H9 (cell line): Measurements from ENCODE around the gene MS4A10. TPM values are rescaled to one million over a fixed set of nuclear protein-coding genes. Genes with fewer than 3 reads are reported as not detected.

Experiments used
- DNase-seq: peaks from one replicate; pipeline ENCODE4 v3.0.0-alpha.2; 2017
- H2AFZ ChIP-seq: one replicate; pipeline ENCODE4 v1.6.1; 2013; ENCODE audit warnings: mild to moderate bottlenecking, low read length, control low read depth, moderate library complexity
- H2AK5ac ChIP-seq: 2 replicates; pipeline ENCODE4 v1.6.1; 2013; ENCODE audit warnings: low read length, control low read depth, mixed read lengths; ENCODE audit not compliant: insufficient read length
- H2BK120ac ChIP-seq: one replicate; pipeline ENCODE4 v1.6.1; 2013; ENCODE audit warnings: low read depth, mild to moderate bottlenecking, low read length, control low read depth, inconsistent platforms; ENCODE audit not compliant: poor library complexity, severe bottlenecking
- H2BK12ac ChIP-seq: 2 replicates; pipeline ENCODE4 v1.6.1; 2013; ENCODE audit warnings: low read length, control low read depth, mixed read lengths, low read depth; ENCODE audit not compliant: insufficient read length
- H2BK15ac ChIP-seq: 2 replicates; pipeline ENCODE4 v1.6.1; 2013; ENCODE audit warnings: low read depth, low read length, control low read depth
- H2BK20ac ChIP-seq: one replicate; pipeline ENCODE4 v1.6.1; 2013; ENCODE audit warnings: low read depth, mild to moderate bottlenecking, low read length, control low read depth, inconsistent platforms; ENCODE audit not compliant: poor library complexity, severe bottlenecking
- H2BK5ac ChIP-seq: 2 replicates; pipeline ENCODE4 v1.6.1; 2013; ENCODE audit warnings: low read length, control low read depth, mixed read lengths; ENCODE audit not compliant: insufficient read length
- H3K14ac ChIP-seq: 2 replicates; pipeline ENCODE4 v1.6.1; 2013; ENCODE audit warnings: low read length, control low read depth; ENCODE audit not compliant: insufficient read depth
- H3K18ac ChIP-seq: 2 replicates; pipeline ENCODE4 v1.6.1; 2013; ENCODE audit warnings: low read depth, mild to moderate bottlenecking, mixed read lengths, low read length, control low read depth; ENCODE audit not compliant: insufficient read length
- H3K23ac ChIP-seq: 2 replicates; pipeline ENCODE4 v1.6.1; 2013; ENCODE audit warnings: low read length, control low read depth, mixed read lengths, low read depth; ENCODE audit not compliant: insufficient read length
- H3K23me2 ChIP-seq: 2 replicates; pipeline ENCODE4 v1.6.1; 2013; ENCODE audit warnings: low read depth, mild to moderate bottlenecking, mixed read lengths, low read length, control low read depth; ENCODE audit not compliant: insufficient read length, poor library complexity, severe bottlenecking
- H3K27ac ChIP-seq: 2 replicates; pipeline ENCODE4 v1.5.1; 2013; ENCODE audit warnings: low read length, control low read depth, mixed read lengths, low read depth; ENCODE audit not compliant: insufficient read length
- H3K27me3 ChIP-seq: 2 replicates; pipeline ENCODE4 v1.6.1; 2013; ENCODE audit warnings: low read length, control low read depth, inconsistent platforms; ENCODE audit not compliant: insufficient read depth
- H3K4ac ChIP-seq: 2 replicates; pipeline ENCODE4 v1.6.1; 2013; ENCODE audit warnings: low read depth, mild to moderate bottlenecking, control low read depth, inconsistent platforms, low read length, moderate library complexity
- H3K4me1 ChIP-seq: 2 replicates; pipeline ENCODE4 v1.6.1; 2013; ENCODE audit warnings: low read length, control low read depth, inconsistent platforms; ENCODE audit not compliant: insufficient read depth
- H3K4me2 ChIP-seq: 2 replicates; pipeline ENCODE4 v1.6.1; 2013; ENCODE audit warnings: low read length, control low read depth, mixed read lengths; ENCODE audit not compliant: insufficient read length, insufficient read depth
- H3K56ac ChIP-seq: 2 replicates; pipeline ENCODE4 v1.6.1; 2013; ENCODE audit warnings: low read depth, mild to moderate bottlenecking, mixed read lengths, low read length, control low read depth; ENCODE audit not compliant: insufficient read length
- H3K79me1 ChIP-seq: 2 replicates; pipeline ENCODE4 v1.6.1; 2013; ENCODE audit warnings: low read depth, mild to moderate bottlenecking, moderate library complexity, low read length, control low read depth, inconsistent platforms; ENCODE audit not compliant: insufficient read depth, poor library complexity, severe bottlenecking
- H3K79me2 ChIP-seq: 2 replicates; pipeline ENCODE4 v1.6.1; 2013; ENCODE audit warnings: low read length, control low read depth, inconsistent platforms; ENCODE audit not compliant: insufficient read depth
- H3K9ac ChIP-seq: 2 replicates; pipeline ENCODE4 v1.6.1; 2013; ENCODE audit warnings: low read length, control low read depth, mixed read lengths; ENCODE audit not compliant: insufficient read length; ENCODE audit errors: extremely low read depth
- H3K9me3 ChIP-seq: one replicate; pipeline ENCODE4 v1.6.1; 2013; ENCODE audit warnings: low read depth, low read length, inconsistent platforms; ENCODE audit not compliant: control insufficient read depth
- H3T11ph ChIP-seq: one replicate; pipeline ENCODE4 v1.6.1; 2013; ENCODE audit warnings: mild to moderate bottlenecking, low read length, control low read depth, inconsistent platforms
- H4K20me1 ChIP-seq: one replicate; pipeline ENCODE4 v1.6.1; 2013; ENCODE audit not compliant: control insufficient read depth, insufficient read length, insufficient read depth
- H4K5ac ChIP-seq: 2 replicates; pipeline ENCODE4 v1.6.1; 2013; ENCODE audit warnings: low read depth, mild to moderate bottlenecking, mixed read lengths, low read length, control low read depth; ENCODE audit not compliant: insufficient read length
- H4K8ac ChIP-seq: replicated peaks from 2 replicates; pipeline ENCODE4 v1.6.1; 2013; ENCODE audit warnings: low read length, control low read depth, mixed read lengths, low read depth; ENCODE audit not compliant: insufficient read length
- H4K91ac ChIP-seq: 2 replicates; pipeline ENCODE4 v1.6.1; 2013; ENCODE audit warnings: low read depth, mild to moderate bottlenecking, moderate library complexity, mixed read lengths, low read length, control low read depth; ENCODE audit not compliant: insufficient read length
- H3K27ac Mint-ChIP-seq, 3 experiments: 2 replicates in 2 of 3; 3 replicates in 1 of 3; pipeline ENCODE4 v1.8.0; 2020 to 2021; ENCODE audit warnings: mixed read lengths in 3 of 3, mild to moderate bottlenecking in 1 of 3, moderate library complexity in 1 of 3
- H3K27me3 Mint-ChIP-seq: 2 replicates; pipeline ENCODE4 v1.8.0; 2021; ENCODE audit warnings: low read depth, mild to moderate bottlenecking, moderate library complexity, mixed read lengths
- H3K36me3 Mint-ChIP-seq, 3 experiments: 2 replicates in 2 of 3; 3 replicates in 1 of 3; pipeline ENCODE4 v1.8.0; 2020 to 2021; ENCODE audit warnings: low read depth in 3 of 3, mixed read lengths in 3 of 3; ENCODE audit not compliant: insufficient read depth in 1 of 3
- H3K4me1 Mint-ChIP-seq, 2 experiments: 2 replicates each; pipeline ENCODE4 v1.8.0; 2020; ENCODE audit warnings: mixed read lengths in 2 of 2
- H3K4me3 Mint-ChIP-seq, 2 experiments: 2 replicates in 1 of 2; 3 replicates in 1 of 2; pipeline ENCODE4 v1.8.0; 2020 to 2021; ENCODE audit warnings: mild to moderate bottlenecking in 2 of 2, mixed read lengths in 2 of 2, moderate library complexity in 1 of 2
- H3K9me3 Mint-ChIP-seq, 2 experiments: 2 replicates in 1 of 2; 3 replicates in 1 of 2; pipeline ENCODE4 v1.8.0; 2020; ENCODE audit warnings: mild to moderate bottlenecking in 2 of 2, mixed read lengths in 2 of 2, moderate library complexity in 1 of 2
- CTCF ChIP-seq: fragments of 200-600 bp; sonication (generic); conservative IDR thresholded peaks from 3 replicates; pipeline ENCODE4 v1.8.0; 2021; ENCODE audit warnings: antibody characterized with exemption, mild to moderate bottlenecking
- WGBS: extraction: QIAGEN DNeasy Blood & Tissue Kit; methylation state at CpG from one replicate; pipeline ENCODE4 v1.1.7; 2013; ENCODE audit warnings: missing lambda C conversion rate, low lambda C conversion rate, mixed read lengths; ENCODE audit not compliant: insufficient read length; ENCODE audit errors: extremely low coverage; 5-methylcytosine and 5-hydroxymethylcytosine counted together
- total RNA-seq: library from RNA; stranded (reverse); gene quantifications from 2 replicates; pipeline ENCODE4 v1.2.1, GENCODE V29; 2021

MS4A10 gene
- total RNA-seq, 1 experiment from 2014 or later = not detected

DNA sequence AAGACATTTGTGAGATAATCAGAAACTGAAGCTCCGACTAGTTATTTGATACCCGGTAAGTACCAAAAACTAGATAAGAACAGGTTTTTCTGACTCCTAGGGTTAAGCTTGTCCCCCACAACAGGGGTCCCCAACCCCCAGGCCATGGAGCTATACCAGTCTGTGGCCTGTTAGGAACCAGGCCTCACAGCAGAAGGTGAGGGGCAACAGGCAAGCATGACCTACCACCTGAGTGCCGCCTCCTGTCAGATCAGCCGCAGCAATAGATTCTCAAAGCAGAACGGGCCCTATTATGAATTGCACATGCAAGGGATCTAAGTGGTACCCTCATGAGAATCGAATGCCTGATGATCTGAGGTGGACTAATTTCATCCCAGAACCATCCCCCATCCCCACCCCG is 1.2 kb upstream of the MS4A10 start:
- no peak for TF ChIP-seq CTCF
- no peak overlapping the region for H3K4me3 Mint-ChIP-seq
- Histone ChIP-seq H2BK5ac (no peak overlapping the region), H2BK120ac (no peak overlapping the region), H3K4me2 (no peak overlapping the region), H3K14ac (no peak overlapping the region), H3K27me3 (no peaks in the 10 kb centered on the region), H3K27ac (no peak overlapping the region), H2BK12ac (no peak overlapping the region), H3K18ac (no peak overlapping the region), H2BK20ac (no peak overlapping the region), H4K91ac (no peak overlapping the region), H3K4me1 (no peaks in the 10 kb centered on the region), H2AFZ (no peak overlapping the region), H3K56ac (no peak overlapping the region), H2AK5ac (no peak overlapping the region), H3T11ph (no peak overlapping the region), H3K79me1 (no peaks in the 10 kb centered on the region), H3K23me2 (no peaks in the 10 kb centered on the region), H4K20me1 (no peaks in the 10 kb centered on the region), H3K9ac (no peak overlapping the region), H4K8ac (no peak overlapping the region), H2BK15ac (no peak overlapping the region), H3K4ac (no peak overlapping the region), H3K9me3 (no peaks in the 10 kb centered on the region), H4K5ac (no peak overlapping the region), H3K23ac (no peak overlapping the region), H3K79me2 (no peaks in the 10 kb centered on the region)
- peaks cover 4% of the 10 kb centered on the region; the same call in 1 of the 2 replicates for H3K27me3 Mint-ChIP-seq
- H3K9me3 Mint-ChIP-seq = peaks cover 0 to 2% of the 10 kb centered on the region in 2 experiments; a peak in 2 of 5 replicates
- no peak for DNase-seq
- no peaks in the 10 kb centered on the region for H3K4me1 Mint-ChIP-seq
- no CpG with 5 or more reads among the region's 7 CpGs for WGBS
- no peaks in the 10 kb centered on the region for H3K36me3 Mint-ChIP-seq
- H3K27ac Mint-ChIP-seq = no peak overlapping the region; a peak in 1 of 7 replicates
